Thyroid gland (tissue), 4 donors: Measurements from ENCODE around the gene PSMB3.

ENCODE experiments used
- CTCF ChIP-seq, 6 experiments: fragments of 200-600 bp in 3 of 6; fragments of 450-650 bp in 3 of 6; sonication (generic) in 3 of 6; IDR thresholded peaks; one replicate each; pipeline ENCODE4 v1.5.1; 2016 to 2019; ENCODE audit warnings: antibody characterized with exemption in 6 of 6, mild to moderate bottlenecking in 2 of 6, inconsistent platforms in 1 of 6, moderate library complexity in 1 of 6
- POLR2A ChIP-seq, 2 donors: fragments of 450-650 bp; IDR thresholded peaks; one replicate each; pipeline ENCODE4 v1.6.1; 2017; ENCODE audit warnings: antibody characterized with exemption in 2 of 2, mild to moderate bottlenecking in 2 of 2, moderate library complexity in 1 of 2

- TF ChIP-seq CTCF (IDR thresholded peaks at IDR 0.05) (no peak), POLR2A (IDR thresholded peaks at IDR 0.05) (no peak)
Measured at GRCh38 chr17:38709104-38709820, 43.3 kb upstream of the PSMB3 start.
